ENCODE measurements around the gene ADGRG4.

DNA sequence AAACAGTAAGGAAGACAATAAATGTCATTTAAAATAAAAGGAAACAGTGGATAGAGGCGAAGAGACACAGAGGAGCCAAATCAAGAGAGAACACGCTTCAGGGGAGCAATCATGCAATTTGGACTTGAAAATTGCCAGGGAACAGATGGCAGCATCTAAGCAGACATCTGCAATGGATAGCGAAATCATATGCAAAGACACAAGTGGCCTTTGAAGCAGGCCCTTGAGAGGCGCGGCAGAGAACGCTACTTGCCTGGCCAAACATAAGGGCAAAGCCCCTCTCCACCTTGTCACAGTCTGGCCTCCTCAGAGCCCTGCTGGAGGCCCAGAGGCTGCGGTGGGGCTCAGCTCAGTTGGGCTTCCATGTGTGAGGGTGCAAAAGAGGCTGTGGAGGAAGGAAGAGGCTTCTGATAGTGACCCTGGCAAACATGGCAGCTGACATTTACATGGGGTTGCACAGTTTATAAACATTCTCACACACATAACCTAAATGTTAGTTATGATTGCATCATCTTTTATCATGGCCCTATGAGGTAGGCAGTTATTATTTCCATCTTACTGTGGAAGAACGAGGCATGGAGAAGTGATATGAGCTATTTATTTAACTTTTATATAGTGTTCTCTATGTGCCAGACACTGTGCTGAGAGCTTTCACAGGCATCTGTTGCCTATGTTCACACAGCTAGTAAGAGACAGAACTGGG, 18.3 kb downstream of the ADGRG4 start:
- TF ChIP-seq SUZ12 (IDR thresholded peaks at IDR 0.05; ENCODE audit: extremely low read depth, insufficient read depth, insufficient read length), result no peak
- TF ChIP-seq YY1 (IDR thresholded peaks at IDR 0.05; ENCODE audit: insufficient read depth, insufficient read length), result no peak
- TF ChIP-seq ZNF274 (IDR thresholded peaks at IDR 0.05; ENCODE audit: low read depth, low read length), result no peak
